ENCODE data around the gene MSMB.
"Not testable (repeated sequence)": the region's sequence is repeated elsewhere in the genome, so short reads cannot be mapped to it uniquely, and the experiment has no call there.

DNA sequence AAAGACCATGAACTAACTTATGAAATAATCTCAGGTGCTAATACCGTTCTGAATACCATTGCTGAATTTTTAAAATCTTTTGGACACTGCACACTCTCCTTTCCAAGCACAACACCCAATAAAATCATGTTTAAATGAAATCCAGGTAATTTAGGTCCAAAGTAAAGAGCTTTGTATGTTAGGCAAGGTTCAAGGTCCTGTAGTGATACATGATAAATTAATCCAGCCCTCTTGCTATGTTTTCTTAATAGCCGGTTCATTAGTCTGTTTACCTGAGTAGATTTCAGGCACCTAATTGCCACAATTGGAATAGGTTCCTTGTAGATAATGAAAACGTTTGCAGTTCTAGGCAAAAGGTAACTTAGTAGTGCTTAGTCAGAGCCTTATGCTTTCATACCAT is 60.5 kb downstream of the MSMB start:
- TF ChIP-seq, protein P1, sequence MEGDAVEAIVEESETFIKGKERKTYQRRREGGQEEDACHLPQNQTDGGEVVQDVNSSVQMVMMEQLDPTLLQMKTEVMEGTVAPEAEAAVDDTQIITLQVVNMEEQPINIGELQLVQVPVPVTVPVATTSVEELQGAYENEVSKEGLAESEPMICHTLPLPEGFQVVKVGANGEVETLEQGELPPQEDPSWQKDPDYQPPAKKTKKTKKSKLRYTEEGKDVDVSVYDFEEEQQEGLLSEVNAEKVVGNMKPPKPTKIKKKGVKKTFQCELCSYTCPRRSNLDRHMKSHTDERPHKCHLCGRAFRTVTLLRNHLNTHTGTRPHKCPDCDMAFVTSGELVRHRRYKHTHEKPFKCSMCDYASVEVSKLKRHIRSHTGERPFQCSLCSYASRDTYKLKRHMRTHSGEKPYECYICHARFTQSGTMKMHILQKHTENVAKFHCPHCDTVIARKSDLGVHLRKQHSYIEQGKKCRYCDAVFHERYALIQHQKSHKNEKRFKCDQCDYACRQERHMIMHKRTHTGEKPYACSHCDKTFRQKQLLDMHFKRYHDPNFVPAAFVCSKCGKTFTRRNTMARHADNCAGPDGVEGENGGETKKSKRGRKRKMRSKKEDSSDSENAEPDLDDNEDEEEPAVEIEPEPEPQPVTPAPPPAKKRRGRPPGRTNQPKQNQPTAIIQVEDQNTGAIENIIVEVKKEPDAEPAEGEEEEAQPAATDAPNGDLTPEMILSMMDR (IDR thresholded peaks at IDR 0.05) = not testable (repeated sequence)
- TF ChIP-seq EZH2, EZH2phosphoT487 (IDR thresholded peaks at IDR 0.05): not testable (repeated sequence)
